Measurements from ENCODE around the gene SH3PXD2A. TPM values are rescaled to one million over a fixed set of nuclear protein-coding genes. Genes with fewer than 3 reads are reported as not detected.

SH3PXD2A gene
- total and polyA plus RNA-seq, 2 donors (not counting 1 experiment from before 2014, with no cell fraction given), result 3.2 to 33.5 TPM

DNA sequence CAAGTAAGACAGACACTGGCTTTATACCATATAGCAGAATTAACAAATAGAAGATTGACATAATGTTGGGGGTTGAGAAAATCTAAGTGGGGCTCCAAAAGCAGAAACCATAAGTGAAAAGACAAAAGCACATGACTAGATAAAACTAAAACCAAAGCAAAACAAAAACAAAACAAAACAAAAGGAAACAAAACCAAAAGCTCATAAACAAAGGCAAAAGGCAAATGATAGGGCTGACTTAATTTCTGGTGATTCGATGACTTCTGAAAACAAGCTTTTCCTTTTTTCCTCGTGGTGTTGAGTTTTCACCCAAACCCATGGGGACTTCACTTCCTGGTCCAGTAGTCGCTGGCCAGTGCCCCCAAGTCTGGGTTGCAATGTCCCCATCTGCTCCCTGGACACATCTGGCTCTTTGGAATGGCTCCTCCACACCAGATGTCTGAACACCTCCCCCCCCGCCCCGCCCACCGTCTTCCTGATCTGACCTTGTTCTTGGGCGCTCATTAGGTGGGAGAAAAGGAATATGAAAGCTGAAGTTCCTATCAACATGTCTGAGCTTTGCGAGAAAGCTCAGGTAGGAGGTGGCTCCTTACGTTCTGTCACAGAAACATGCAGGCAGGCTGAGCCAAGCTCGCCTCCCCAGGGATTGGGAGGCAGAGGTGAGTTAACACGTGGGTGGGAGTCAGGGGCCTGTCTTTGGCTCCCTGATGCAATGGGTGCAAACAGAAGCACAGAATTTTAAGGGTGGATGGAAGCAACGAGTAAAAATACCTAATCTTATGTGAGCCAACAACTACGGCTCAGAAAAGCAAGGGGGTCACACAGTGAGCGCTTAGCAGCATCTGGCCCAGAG is 240.8 kb downstream of the SH3PXD2A start:
- Histone ChIP-seq H3K9me3 (ENCODE audit: control extremely low read depth in 1 of 3, control insufficient read depth in 2 of 3, insufficient read depth in 1 of 3, low read length in 2 of 3) (no peaks in the 10 kb centered on the region), H3K9ac (ENCODE audit: low read length) (no peak overlapping the region), H3K27me3 (replicated peaks in 1 of 4; ENCODE audit: control extremely low read depth in 1 of 4, control insufficient read depth in 3 of 4, insufficient read depth in 4 of 4, low read length in 3 of 4) (no peaks in the 10 kb centered on the region), H3K4me1 (ENCODE audit: control insufficient read depth in 2 of 2, insufficient read depth in 2 of 2, low read length in 2 of 2) (no peaks in the 10 kb centered on the region), H3K4me3 (ENCODE audit: control extremely low read depth in 1 of 5, extremely low read depth in 1 of 5, insufficient read depth in 1 of 5, low read depth in 2 of 5, low read length in 4 of 5) (no peak overlapping the region), H3K36me3 (replicated peaks in 1 of 2; ENCODE audit: control extremely low read depth in 1 of 2, control insufficient read depth in 1 of 2, extremely low read depth in 1 of 2, insufficient read depth in 2 of 2, low read length in 1 of 2) (peaks cover 2 to 9% of the 10 kb centered on the region in 2 experiments), H3K27ac (ENCODE audit: low read length in 2 of 2) (no peak overlapping the region), H3K79me2 (ENCODE audit: control insufficient read depth, insufficient read depth, low read length) (no peaks in the 10 kb centered on the region), H2AFZ (ENCODE audit: insufficient read depth, low read depth, low read length, poor library complexity, severe bottlenecking) (no peak overlapping the region), H4K20me1 (ENCODE audit: control insufficient read depth, insufficient read depth, low read length, poor library complexity, severe bottlenecking) (no peaks in the 10 kb centered on the region), H3K4me2 (replicated peaks; ENCODE audit: low read depth, low read length, poor library complexity, severe bottlenecking) (no peak overlapping the region)
- ChIA-PET CTCF (interaction anchor here (1.2 kb wide), 1 partner anchor 16 kb away, joined by 3 read pairs; no protein-coding TSS in a partner anchor), POLR2A (no interaction called here)
- Mint-ChIP-seq H3K27ac (no peak overlapping the region), H3K4me3 (no peak overlapping the region), H3K27me3 (no peaks in the 10 kb centered on the region), H3K9me3 (ENCODE audit: insufficient read depth) (no peaks in the 10 kb centered on the region), H3K4me1 (no peaks in the 10 kb centered on the region)
- WGBS (ENCODE audit: insufficient coverage), result 94% methylated on average over 9 of the region's 14 CpGs
- no peak for TF ChIP-seq EZH2 (IDR thresholded peaks at IDR 0.05; ENCODE audit: borderline replicate concordance, insufficient read depth, low read depth, low read length, poor library complexity, severe bottlenecking)
- TF ChIP-seq CTCF (IDR thresholded peaks at IDR 0.05), result no peak
- DNase-seq (no peak), ATAC-seq (ENCODE audit: low read depth) (no peak)
- intact Hi-C loops (cut with micrococcal nuclease), result no loop called here

- Histone ChIP-seq H3K4me1 (ENCODE audit: control insufficient read depth in 2 of 2, insufficient read depth in 2 of 2, low read length in 2 of 2) (no peaks in the 10 kb centered on the region), H3K79me2 (ENCODE audit: control insufficient read depth, insufficient read depth, low read length) (no peaks in the 10 kb centered on the region), H3K4me3 (ENCODE audit: control extremely low read depth in 1 of 5, extremely low read depth in 1 of 5, insufficient read depth in 1 of 5, low read depth in 2 of 5, low read length in 4 of 5) (no peak overlapping the region), H3K9me3 (ENCODE audit: control extremely low read depth in 1 of 3, control insufficient read depth in 2 of 3, insufficient read depth in 1 of 3, low read length in 2 of 3) (no peaks in the 10 kb centered on the region), H3K4me2 (replicated peaks; ENCODE audit: low read depth, low read length, poor library complexity, severe bottlenecking) (no peak overlapping the region), H3K36me3 (replicated peaks in 1 of 2; ENCODE audit: control extremely low read depth in 1 of 2, control insufficient read depth in 1 of 2, extremely low read depth in 1 of 2, insufficient read depth in 2 of 2, low read length in 1 of 2) (peaks cover 2 to 9% of the 10 kb centered on the region in 2 experiments), H3K27ac (ENCODE audit: low read length in 2 of 2) (no peak overlapping the region), H4K20me1 (ENCODE audit: control insufficient read depth, insufficient read depth, low read length, poor library complexity, severe bottlenecking) (no peaks in the 10 kb centered on the region), H2AFZ (ENCODE audit: insufficient read depth, low read depth, low read length, poor library complexity, severe bottlenecking) (no peak overlapping the region), H3K27me3 (replicated peaks in 1 of 4; ENCODE audit: control extremely low read depth in 1 of 4, control insufficient read depth in 3 of 4, insufficient read depth in 4 of 4, low read length in 3 of 4) (no peaks in the 10 kb centered on the region), H3K9ac (ENCODE audit: low read length) (no peak overlapping the region)
- intact Hi-C loops (cut with micrococcal nuclease), result no loop called here
- H3K27me3 Mint-ChIP-seq, result no peaks in the 10 kb centered on the region
- CTCF ChIA-PET, result interaction anchor here (0.8 to 1.2 kb wide), 2 partner anchors 15 to 73 kb away, joined by 3 to 6 read pairs; no protein-coding TSS in a partner anchor
- no peak for DNase-seq
- WGBS (ENCODE audit: insufficient coverage), result 86% methylated on average over 1 of the region's 2 CpGs
- ATAC-seq (ENCODE audit: low read depth), result no peak
- no peaks in the 10 kb centered on the region for H3K4me1 Mint-ChIP-seq
- POLR2A ChIA-PET, result no interaction called here
- no peak overlapping the region for H3K4me3 Mint-ChIP-seq
- TF ChIP-seq EZH2 (IDR thresholded peaks at IDR 0.05; ENCODE audit: borderline replicate concordance, insufficient read depth, low read depth, low read length, poor library complexity, severe bottlenecking), result no peak
- no peak for TF ChIP-seq CTCF (IDR thresholded peaks at IDR 0.05)
- no peaks in the 10 kb centered on the region for H3K9me3 Mint-ChIP-seq (ENCODE audit: insufficient read depth)
- no peak overlapping the region for H3K27ac Mint-ChIP-seq
Measured at GRCh38 chr10:103613616-103614015, 241.8 kb downstream of the SH3PXD2A start.
